A549 treated with CORT108297 at 1 μM for 4 hours (cell line): ENCODE data around the gene KCTD1. TPM values are rescaled to one million over a fixed set of nuclear protein-coding genes. Genes with fewer than 3 reads are reported as not detected.

Experiments used
- total RNA-seq: library from RNA; stranded (reverse); fragments of 200-300 nt; extraction: Qiagen RNA extraction; gene quantifications from 5 replicates; pipeline ENCODE4 v1.2.3, GENCODE V29; 2022

The KCTD1 gene
- 27.5 to 37.2 TPM (median 34.7 TPM) in 5 replicates for total RNA-seq

DNA sequence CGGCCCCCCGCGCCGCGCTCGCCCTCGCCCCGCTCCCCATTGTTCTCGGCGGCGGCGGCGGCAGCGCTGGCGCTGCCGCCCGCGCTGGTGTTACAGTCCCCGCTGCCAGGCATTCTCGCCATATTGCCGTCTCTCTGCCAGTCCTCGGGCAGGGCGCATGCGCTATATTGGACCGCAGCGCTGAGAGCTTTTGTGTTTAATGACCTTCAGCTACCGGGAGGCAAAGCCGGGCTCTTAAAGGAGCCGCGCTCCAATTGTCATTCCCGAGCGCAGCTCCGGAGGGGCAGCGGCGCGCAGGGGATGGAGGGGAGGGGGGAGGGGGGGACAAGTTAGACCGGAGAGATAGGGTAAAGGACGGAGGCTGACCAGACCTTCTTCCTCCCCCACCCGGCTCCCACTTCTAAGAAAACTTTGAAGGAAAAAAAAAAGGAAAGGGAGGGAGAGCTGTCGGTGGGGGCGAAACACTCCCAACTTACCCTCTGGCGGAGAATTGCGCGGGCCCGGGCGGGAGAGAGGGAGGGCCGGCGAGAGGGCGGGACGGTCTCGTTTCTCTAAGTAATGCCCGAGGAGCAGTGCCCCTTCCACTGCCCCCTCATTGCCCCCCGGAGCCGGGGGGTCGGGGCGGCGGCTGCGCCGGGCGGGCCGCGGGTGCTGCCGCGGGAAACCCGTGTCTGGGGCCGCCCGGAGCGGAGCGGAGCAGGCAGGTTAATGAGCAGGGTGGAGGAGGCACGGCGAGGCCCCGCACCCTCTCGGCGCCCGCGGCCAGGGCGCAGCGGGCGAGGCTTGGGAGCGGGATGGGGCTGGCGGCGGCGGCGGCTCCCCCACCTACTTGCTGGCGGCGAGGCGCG, at the start of gene KCTD1:
KCTD1 (minus strand) TSS at position 139 of the 848 bp plus-strand sequence; CDS start at position 122, 17 bp downstream.

